Measurements from ENCODE around the gene DYNLRB2.

DYNLRB2 gene

GRCh38 chr16:80525420-80525819, 15.4 kb upstream of the DYNLRB2 start:
- Histone ChIP-seq H3K27ac (no peak overlapping the region), H3K79me2 (ENCODE audit: insufficient read depth, low read depth) (no peaks in the 10 kb centered on the region), H3K4me3 (IDR thresholded peaks at IDR 0.05; ENCODE audit: insufficient read depth, low read depth, low read length) (no peak overlapping the region), H3K4me2 (no peak overlapping the region), H3K27me3 (ENCODE audit: insufficient read depth, low read depth) (no peaks in the 10 kb centered on the region), H3K36me3 (ENCODE audit: insufficient read depth) (no peaks in the 10 kb centered on the region), H3K9ac (no peak overlapping the region), H3K4me1 (ENCODE audit: low read depth, poor library complexity, severe bottlenecking) (peaks cover 20% of the 10 kb centered on the region), H2AFZ (ENCODE audit: low read depth) (no peak overlapping the region), H4K20me1 (ENCODE audit: insufficient read depth) (no peaks in the 10 kb centered on the region)
- TF ChIP-seq CTCF (conservative IDR thresholded peaks at IDR 0.05; ENCODE audit: low read depth, low read length): no peak

DNA sequence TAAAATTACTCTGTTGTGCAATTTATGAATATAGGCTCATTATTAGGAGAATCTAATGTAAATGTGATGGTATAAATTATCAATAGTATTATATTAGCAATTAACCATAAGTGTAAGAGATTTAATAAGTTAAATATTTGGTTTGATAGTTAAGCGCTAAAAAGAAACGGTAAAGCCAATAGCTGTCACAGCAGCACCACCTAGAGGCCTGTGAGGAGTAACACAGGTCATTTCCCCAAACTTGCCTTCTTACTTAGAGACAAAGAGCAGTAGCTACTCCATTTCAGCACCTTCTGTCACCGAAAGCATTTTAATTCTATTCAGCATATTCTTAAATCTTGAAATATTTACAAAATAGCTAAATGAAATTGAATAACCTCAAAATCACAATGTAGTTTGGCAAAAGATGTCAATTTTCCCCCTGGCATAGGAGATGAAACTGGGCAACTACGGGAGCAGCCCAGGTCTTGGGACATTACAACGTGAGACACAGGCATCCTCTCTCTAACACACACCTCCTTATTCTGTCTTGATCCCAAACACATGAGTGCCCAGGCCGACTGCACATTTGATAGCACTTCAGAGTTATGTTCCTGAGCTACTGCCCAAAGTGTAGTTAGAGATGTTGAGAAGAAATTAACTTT, 14.3 kb upstream of the DYNLRB2 start:
- Histone ChIP-seq H3K4me2 (peak overlapping the region; percentile 57), H3K79me2 (ENCODE audit: insufficient read depth, low read depth) (no peaks in the 10 kb centered on the region), H3K9ac (no peak overlapping the region), H3K36me3 (ENCODE audit: insufficient read depth) (no peaks in the 10 kb centered on the region), H3K4me1 (ENCODE audit: low read depth, poor library complexity, severe bottlenecking) (peaks cover 20% of the 10 kb centered on the region), H3K27me3 (ENCODE audit: insufficient read depth, low read depth) (no peaks in the 10 kb centered on the region), H2AFZ (ENCODE audit: low read depth) (peak overlapping the region; percentile 70), H4K20me1 (ENCODE audit: insufficient read depth) (no peaks in the 10 kb centered on the region), H3K4me3 (IDR thresholded peaks at IDR 0.05; ENCODE audit: insufficient read depth, low read depth, low read length) (no peak overlapping the region), H3K27ac (no peak overlapping the region)
- TF ChIP-seq CTCF (conservative IDR thresholded peaks at IDR 0.05; ENCODE audit: low read depth, low read length): peak; percentile 78

- Histone ChIP-seq H3K27ac (no peak overlapping the region), H3K4me2 (peak overlapping the region; percentile 57), H3K4me3 (IDR thresholded peaks at IDR 0.05; ENCODE audit: insufficient read depth, low read depth, low read length) (no peak overlapping the region), H3K36me3 (ENCODE audit: insufficient read depth) (no peaks in the 10 kb centered on the region), H3K27me3 (ENCODE audit: insufficient read depth, low read depth) (no peaks in the 10 kb centered on the region), H2AFZ (ENCODE audit: low read depth) (peak overlapping the region; percentile 70; the same call in 1 of the 2 replicates), H3K79me2 (ENCODE audit: insufficient read depth, low read depth) (no peaks in the 10 kb centered on the region), H4K20me1 (ENCODE audit: insufficient read depth) (no peaks in the 10 kb centered on the region), H3K4me1 (ENCODE audit: low read depth, poor library complexity, severe bottlenecking) (peaks cover 20% of the 10 kb centered on the region), H3K9ac (no peak overlapping the region)
- TF ChIP-seq CTCF (conservative IDR thresholded peaks at IDR 0.05; ENCODE audit: low read depth, low read length): peak; percentile 96
Measured at GRCh38 chr16:80527297-80527696, 13.5 kb upstream of the DYNLRB2 start.

DNA sequence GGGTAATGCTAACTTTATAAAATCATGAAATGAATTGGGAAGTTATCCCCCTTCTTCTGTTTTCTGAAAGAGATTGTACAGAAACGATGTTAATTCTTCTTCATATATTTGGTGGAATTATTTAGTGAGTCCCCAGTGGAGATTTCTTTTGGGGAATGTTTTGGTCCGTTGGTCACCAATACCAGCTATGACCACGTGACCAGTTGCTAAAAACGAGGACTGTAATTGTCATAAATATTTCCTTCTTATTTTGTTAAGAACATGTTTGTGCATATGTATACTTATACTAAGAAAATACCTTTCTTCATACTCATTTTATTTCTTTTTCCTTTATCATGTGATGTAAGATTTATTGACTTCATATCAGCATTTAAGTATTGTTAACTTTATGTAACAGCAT, 10.3 kb upstream of the DYNLRB2 start:
- Histone ChIP-seq H3K27ac (no peak overlapping the region), H3K79me2 (ENCODE audit: insufficient read depth, low read depth) (no peaks in the 10 kb centered on the region), H3K9ac (no peak overlapping the region), H4K20me1 (ENCODE audit: insufficient read depth) (no peaks in the 10 kb centered on the region), H3K4me3 (IDR thresholded peaks at IDR 0.05; ENCODE audit: insufficient read depth, low read depth, low read length) (no peak overlapping the region), H3K4me2 (no peak overlapping the region), H3K4me1 (ENCODE audit: low read depth, poor library complexity, severe bottlenecking) (peaks cover 20% of the 10 kb centered on the region), H3K27me3 (ENCODE audit: insufficient read depth, low read depth) (no peaks in the 10 kb centered on the region), H3K36me3 (ENCODE audit: insufficient read depth) (no peaks in the 10 kb centered on the region), H2AFZ (ENCODE audit: low read depth) (no peak overlapping the region)
- no peak for TF ChIP-seq CTCF (conservative IDR thresholded peaks at IDR 0.05; ENCODE audit: low read depth, low read length)

All from KMS-11 (cell line).